ENCODE results near the gene CDKN2D.

DNA sequence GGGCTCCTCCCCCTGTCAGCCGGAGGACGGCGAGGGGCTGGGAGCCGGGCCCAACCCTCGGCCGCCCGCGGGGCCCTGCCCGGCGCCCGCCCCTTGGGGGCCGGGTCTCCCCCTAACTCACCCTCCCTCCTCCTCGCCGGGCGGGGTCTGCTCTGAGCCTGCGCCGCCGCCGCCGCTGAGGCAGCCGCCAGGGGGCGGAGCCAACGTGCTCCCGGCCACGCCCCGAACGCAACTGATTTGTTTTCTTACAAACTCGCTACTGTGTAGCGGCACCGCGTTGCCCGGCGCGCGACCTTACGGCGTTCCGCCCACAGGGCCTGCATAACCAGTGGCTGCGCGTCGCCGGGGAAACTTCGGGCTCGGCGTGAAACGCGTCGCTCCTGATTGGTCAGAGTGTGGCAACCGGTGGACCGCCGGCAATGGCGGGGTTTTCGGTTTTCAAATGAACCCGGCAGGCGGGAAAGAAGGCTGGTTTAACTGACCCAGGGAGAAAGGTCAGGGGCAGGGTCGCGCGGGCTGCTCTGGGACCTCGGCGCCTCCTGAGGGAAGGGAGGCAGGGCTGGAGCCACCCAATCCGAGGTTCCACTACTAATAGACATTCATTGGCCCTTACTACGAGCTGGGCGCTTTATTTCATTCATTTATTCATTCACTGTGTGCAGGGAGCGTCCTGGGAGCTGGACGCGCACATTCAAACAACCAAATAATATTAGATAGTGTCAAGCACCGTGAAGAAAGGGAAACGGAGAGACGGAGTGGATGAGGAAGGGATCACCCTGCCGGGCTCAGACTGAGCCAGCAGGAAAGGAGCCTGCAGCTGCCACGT is at the start of gene CDKN2D:
- TF ChIP-seq, protein P1, sequence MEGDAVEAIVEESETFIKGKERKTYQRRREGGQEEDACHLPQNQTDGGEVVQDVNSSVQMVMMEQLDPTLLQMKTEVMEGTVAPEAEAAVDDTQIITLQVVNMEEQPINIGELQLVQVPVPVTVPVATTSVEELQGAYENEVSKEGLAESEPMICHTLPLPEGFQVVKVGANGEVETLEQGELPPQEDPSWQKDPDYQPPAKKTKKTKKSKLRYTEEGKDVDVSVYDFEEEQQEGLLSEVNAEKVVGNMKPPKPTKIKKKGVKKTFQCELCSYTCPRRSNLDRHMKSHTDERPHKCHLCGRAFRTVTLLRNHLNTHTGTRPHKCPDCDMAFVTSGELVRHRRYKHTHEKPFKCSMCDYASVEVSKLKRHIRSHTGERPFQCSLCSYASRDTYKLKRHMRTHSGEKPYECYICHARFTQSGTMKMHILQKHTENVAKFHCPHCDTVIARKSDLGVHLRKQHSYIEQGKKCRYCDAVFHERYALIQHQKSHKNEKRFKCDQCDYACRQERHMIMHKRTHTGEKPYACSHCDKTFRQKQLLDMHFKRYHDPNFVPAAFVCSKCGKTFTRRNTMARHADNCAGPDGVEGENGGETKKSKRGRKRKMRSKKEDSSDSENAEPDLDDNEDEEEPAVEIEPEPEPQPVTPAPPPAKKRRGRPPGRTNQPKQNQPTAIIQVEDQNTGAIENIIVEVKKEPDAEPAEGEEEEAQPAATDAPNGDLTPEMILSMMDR (IDR thresholded peaks at IDR 0.05; ENCODE audit: poor library complexity), result no peak
- no peak for TF ChIP-seq EZH2phosphoT487 (IDR thresholded peaks at IDR 0.05; ENCODE audit: low read depth, severe bottlenecking, unreplicated experiment)

All from hepatocyte (in vitro differentiated cells).